Measurements from ENCODE around the gene PLCB3.

GRCh38 chr11:64268893-64269539 is 17.7 kb downstream of the PLCB3 start:
- TF ChIP-seq CTCF (IDR thresholded peaks at IDR 0.05), result no peak
- no peak for TF ChIP-seq EP300 (IDR thresholded peaks at IDR 0.05)

Data from upper lobe of left lung (tissue), 4 donors.